ENCODE data around the gene PQBP1.
A peak's percentile ranks its signal among the peaks of the same experiment; 100 is the strongest.

The PQBP1 gene

DNA sequence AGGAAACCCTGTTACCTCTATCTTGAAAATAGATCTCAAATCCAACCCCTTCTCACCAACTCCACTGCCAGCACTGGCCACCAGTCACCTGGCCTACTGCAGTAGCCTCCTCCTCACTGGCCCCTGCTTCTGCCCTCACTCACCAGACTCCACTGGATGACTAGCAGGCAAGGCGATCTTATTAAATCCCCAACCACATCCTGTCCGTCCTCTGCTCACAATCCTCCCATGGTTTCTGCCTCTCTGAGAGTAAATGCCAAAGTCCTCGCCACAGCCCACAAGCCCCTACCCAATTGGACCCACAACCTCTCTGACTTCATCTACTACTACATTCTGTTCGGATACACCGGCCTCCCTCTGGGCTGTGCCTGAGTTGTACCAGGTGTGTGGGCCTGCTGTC lies 26.5 kb downstream of the PQBP1 start:
- DNase-seq, result no peak

DNA sequence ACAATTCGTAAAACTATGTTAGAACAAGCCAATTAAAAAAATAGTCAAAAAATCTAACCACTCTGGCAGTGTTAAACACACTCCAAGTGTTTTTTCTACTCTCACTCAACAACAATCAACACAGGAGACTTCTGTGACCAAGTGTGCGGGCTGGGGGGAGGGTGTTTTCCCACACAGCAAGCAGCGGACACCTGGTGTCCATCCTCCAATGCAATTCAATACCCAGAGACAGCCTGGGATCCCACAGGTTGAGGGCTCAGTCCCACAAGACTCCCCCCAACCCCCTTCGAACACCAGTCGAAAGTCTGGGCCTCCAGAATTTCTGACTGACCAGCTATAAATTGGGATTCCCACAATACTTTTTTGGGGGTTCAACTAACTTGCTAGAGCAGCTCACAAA lies 29.4 kb downstream of the PQBP1 start:
- no peak for DNase-seq

GRCh38 chrX:48927736-48928382 lies 30.1 kb downstream of the PQBP1 start:
- no peak for DNase-seq

- no peak for DNase-seq
Observed at GRCh38 chrX:48933757-48934156, 36.0 kb downstream of the PQBP1 start.

GRCh38 chrX:48934581-48935300 lies 37.0 kb downstream of the PQBP1 start:
- DNase-seq, result no peak

DNA sequence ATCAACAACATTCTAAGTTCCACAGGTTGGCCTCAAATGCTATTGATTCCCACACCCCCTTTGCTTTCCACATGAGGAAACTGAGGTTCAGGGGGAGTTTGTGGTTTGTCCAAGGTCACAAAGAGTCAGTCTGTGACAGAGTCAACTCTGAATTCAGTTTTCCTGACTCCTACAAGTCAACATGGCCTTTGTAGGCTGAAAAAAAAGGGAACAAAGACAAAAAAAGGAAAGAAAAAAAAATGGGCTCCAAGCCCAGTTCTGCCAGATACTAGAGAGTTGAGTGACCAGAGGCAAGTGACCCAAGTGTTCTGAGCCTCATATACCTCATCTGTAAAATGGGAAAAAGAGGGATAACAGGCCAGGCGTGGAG lies 37.6 kb downstream of the PQBP1 start:
- DNase-seq, result no peak

GRCh38 chrX:48936429-48937053 lies 38.8 kb downstream of the PQBP1 start:
- no peak for DNase-seq

- peak; percentile 54 for DNase-seq
Observed at GRCh38 chrX:48937054-48937907, 39.6 kb downstream of the PQBP1 start.

GRCh38 chrX:48938721-48939425 lies 41.1 kb downstream of the PQBP1 start:
- DNase-seq, result no peak

DNA sequence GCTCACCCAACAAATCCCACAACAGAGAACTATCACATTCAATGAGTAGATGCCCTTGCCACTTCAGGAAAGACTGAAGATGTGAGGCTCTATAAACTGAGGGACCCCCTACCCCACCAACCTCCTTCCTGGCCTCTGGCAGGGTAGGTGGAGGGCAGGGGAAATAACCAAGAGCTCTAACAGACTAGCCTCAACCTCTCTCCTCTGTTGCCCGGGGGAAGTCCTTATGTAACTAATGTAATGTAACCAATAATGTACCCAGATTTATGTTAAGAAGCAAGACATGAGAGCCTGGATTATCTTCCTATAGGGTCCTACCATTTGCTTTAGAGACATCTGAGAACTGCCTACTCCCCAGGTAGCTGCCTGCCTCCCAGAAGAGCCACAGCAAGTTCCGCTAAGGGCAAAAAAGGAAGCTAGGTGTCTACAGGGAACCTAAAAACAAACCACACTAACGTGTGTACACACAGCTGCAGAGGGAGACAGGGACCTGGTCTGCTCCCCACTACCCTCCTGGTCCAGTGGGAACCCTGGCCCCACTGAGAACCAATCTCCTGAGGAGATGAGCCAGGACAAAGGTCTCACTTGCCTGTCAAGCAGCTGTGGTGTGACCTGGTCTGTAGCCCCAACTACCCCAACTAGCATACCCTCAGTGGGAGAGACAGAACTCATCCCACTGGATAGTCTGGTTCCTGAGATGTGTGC lies 41.9 kb downstream of the PQBP1 start:
- DNase-seq, result no peak

DNA sequence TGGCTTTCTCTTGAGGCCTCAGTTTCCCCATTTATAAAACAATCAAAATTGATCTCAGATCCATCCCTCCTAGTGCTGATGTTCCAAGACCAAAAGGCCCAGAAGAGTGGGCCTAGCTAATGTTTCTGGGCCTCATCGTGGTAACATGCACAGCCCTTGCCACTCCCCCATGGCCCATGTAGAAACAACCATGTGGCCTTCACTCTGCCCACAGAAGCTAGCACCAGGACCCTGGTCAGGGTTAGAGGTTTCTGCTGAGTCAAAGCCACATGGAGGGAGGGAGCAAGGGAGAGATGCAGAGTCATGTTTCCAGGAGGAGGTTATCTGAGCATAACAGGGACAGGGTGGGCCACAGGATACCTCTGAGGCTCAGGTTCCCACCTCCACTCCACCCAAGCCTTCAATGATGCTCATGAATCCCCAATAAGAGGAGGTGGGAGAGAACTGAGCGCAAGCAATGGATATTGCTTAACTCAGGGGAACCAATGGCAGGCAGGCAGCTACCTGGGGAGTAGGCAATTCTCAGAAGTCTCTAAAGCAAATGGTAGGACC lies 42.8 kb downstream of the PQBP1 start:
- no peak for DNase-seq

GRCh38 chrX:48942895-48943294 lies 45.2 kb downstream of the PQBP1 start:
- DNase-seq, result no peak

- DNase-seq, result peak; percentile 44
Observed at GRCh38 chrX:48945517-48946348, 48.0 kb downstream of the PQBP1 start.

DNA sequence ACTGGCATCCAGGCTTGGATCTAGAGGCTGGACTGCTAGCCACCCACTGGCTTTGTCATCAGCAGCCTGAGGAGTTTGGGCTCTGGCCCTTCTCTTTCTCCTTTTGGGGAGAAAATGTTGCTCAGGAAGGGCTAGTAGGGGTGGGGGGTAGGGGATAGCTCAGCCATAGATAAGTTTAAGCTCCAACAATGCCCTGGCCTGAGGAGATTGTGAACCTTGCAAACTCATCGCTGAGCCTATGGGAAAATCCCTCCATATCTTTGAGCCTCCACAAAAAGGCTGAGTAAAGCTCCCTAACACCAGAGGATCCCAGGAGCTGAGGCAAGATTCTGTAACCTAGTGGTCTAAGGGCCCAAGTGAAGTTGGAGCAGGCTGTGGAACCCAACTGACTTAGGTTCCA lies 50.9 kb downstream of the PQBP1 start:
- DNase-seq, result no peak
